Activated T-helper 1 cell treated with anti-CD3 and anti-CD28 coated beads, Interleukin-2, amount 50 U/mL, for 16 hours (primary cell): ENCODE results near the gene ABCG4.
"Not testable (repeated sequence)": the region's sequence is repeated elsewhere in the genome, so short reads cannot be mapped to it uniquely, and the experiment has no call there.

Experiments used
- DNase-seq, 2 donors: peaks; one replicate each; pipeline ENCODE4 v3.0.0-alpha.2; 2020; ENCODE audit warnings: low read depth in 1 of 2, low spot score in 1 of 2

The ABCG4 gene

GRCh38 chr11:119115484-119116234 lies 33.2 kb upstream of the ABCG4 start:
- DNase-seq: no peak

DNA sequence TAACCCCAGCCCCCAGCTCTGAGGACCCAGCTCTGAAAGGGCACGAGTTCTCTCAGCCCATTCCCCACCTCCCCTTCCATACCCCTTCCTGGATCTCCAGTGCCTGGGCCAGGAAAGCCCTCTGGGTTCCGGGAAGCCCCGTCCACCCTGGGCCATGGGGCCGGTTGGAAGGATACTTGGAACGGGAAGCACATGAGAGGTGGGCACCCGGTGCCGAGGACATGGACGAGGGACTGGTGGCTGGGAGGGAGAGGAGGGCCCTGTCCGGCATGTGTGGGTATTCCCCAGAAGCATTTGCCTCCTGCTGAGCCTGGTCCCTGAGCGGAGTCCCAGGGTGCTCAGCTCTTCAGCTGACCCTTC lies 32.6 kb upstream of the ABCG4 start:
- no peak for DNase-seq

DNA sequence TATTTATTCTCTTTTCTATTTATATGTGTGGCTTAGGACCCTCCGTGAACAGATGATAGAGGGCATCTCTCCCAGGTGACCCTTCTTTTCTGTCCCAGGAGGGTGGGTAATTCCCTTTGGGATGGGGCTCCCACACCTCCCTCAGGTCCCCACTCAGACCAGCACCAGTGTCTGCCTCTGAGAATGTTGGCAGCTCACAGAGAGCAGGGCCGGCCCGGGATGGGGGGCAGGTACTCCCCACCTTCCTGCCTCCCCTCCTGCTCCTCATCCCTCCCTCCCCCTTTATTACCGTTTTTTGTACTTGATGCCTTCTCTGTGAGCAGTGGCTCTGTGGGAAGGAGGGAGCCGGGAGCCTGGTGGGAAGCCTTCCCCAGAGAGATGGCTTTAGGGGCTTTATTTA lies 32.3 kb upstream of the ABCG4 start:
- no peak for DNase-seq

- DNase-seq: no peak
These were observed 31.7 kb upstream of the ABCG4 start for GRCh38 chr11:119117004-119117706.

DNA sequence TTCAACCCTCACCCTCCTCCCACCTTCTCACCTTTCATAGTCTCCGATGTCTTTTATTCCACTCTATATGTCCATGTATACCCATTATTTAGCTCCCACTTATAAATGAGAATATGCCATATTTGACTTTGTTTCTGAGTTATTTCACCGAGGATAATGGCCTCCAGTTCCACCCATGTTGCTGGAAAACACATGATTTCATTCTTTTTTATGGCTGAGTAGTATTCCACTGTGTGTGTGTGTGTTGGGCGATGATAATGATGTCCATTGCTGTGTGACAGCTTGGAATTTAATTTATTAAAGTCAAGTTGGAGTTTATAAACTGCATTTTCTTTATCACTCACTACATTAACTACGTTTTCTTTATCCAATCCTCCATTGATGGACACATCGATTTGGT lies 30.6 kb upstream of the ABCG4 start:
- DNase-seq: no peak

DNA sequence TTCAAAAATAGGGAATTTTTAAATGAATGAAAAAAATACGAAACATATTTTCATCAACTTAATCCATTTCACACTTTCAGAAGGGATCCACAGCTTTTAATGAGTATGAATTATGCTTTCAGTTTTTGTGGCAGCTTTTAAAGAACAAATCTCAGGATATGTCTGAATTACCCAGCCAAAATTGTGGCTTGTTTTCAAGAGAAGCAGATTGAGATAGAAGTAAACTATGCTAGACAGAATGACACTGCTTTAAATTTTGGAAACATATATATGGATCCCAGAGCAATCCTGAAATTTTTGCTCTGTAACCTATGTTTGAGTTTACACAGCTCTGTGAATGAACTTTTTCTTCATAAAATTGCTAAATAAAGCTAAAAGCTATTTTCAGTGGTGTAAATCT lies 29.9 kb upstream of the ABCG4 start:
- no peak for DNase-seq

DNA sequence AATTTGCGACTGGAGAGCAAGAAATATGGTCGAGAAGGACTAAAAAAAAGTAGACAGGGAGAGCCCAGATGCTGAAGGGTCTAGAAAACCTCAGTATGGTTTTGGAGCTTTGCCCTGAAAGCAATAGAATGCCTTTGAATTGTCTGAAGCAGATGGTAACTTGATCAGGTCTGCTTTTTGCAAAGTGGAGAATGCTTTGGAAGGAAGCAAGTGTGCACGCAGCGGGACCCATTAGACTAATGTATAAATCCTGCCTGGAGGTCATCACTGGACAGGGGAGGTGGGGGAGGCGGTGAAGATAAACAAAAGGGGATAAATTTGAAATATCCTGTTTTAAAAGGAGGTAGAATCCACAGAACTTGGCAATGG lies 28.2 kb upstream of the ABCG4 start:
- no peak for DNase-seq

DNA sequence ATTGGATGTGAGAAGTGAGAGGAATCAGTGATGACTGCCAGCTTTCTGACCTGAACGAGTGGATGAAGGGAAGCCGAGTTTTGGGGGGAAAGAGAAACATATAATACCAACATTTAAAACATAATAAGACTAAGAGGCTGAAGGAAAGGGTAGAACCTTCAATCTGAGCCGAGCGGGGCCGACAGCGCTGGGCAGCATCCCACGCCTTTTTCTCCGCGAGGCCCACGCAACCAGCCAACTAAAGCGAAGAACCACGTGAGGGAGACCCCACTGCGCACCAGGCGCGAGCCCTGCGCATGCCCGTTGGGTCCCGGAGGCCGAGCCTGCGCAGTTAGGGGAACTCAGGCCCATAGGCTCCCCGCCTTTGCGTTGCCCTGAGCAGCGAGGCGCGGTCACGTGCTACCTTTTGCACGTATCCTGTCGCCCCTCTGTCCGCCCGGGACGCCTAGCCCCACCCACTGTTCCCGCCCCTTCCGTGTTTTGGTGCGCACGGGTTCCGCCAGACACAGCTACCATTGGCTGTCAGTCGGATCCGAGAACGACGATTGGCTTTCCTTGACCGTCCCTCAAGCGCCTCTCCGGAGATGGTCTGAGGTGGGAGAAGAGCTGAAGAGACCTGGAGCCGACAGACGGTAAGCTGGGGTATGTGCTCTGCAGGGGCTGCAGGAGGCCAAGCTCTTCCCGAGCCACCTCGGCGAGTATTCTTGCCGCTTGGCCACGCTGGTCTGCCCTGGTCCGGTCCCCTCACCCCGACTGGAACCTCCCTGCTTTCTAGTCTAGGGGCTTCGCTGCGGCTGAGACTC lies 27.6 kb upstream of the ABCG4 start, which contains the start of gene HINFP:
HINFP (plus strand) TSS at position 573 of the 803 bp plus-strand sequence. CDS start 5,365 bp downstream, outside the sequence.
- peak; percentile 99 to 100 for DNase-seq

GRCh38 chr11:119121811-119122124 lies 27.1 kb upstream of the ABCG4 start:
- DNase-seq: no peak

- no peak for DNase-seq
These were observed 23.0 kb upstream of the ABCG4 start for GRCh38 chr11:119125821-119126220.

DNA sequence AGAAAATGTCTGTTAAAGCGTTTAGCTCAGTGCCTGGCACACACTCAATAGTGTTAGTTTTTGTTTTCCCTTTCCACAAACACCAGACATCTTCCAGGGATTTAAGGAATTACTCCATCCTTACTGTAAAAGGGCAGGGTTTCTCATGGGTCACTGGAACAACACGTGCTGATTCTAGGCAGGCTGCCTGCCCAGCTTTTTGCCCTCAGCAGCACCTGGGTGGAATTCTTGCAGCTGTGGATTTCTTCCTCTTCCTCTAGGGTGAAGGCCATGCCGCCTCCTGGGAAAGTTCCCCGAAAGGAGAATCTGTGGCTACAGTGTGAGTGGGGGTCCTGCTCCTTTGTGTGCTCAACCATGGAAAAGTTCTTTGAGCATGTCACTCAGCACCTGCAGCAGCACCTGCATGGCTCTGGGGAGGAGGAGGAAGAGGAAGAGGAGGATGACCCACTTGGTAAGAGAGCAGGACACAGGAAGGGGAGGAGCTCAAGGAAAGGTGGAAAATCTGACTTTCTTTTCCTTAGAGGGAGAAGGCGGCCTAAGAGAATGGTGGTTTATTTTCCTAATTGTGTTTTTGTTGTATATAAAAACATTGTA lies 22.1 kb upstream of the ABCG4 start:
- no peak for DNase-seq

DNA sequence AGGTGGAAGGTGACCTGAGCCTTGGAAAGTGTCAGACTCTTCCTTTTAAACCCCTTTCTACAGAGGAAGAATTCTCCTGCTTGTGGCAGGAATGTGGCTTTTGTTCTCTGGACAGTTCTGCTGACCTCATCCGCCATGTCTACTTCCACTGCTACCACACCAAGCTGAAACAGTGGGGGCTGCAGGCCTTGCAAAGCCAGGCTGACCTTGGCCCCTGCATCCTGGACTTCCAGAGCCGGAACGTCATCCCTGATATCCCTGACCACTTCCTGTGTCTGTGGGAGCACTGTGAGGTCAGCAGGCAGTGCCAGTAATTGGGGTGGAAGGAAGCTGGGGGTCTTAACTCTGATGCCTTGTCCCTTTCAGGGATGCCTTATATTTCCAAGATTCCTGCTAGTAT lies 18.2 kb upstream of the ABCG4 start:
- no peak for DNase-seq

- DNase-seq: no peak
These were observed 14.4 kb upstream of the ABCG4 start for GRCh38 chr11:119134389-119134978.

GRCh38 chr11:119139276-119139675 lies 9.6 kb upstream of the ABCG4 start:
- DNase-seq: not testable (repeated sequence)

DNA sequence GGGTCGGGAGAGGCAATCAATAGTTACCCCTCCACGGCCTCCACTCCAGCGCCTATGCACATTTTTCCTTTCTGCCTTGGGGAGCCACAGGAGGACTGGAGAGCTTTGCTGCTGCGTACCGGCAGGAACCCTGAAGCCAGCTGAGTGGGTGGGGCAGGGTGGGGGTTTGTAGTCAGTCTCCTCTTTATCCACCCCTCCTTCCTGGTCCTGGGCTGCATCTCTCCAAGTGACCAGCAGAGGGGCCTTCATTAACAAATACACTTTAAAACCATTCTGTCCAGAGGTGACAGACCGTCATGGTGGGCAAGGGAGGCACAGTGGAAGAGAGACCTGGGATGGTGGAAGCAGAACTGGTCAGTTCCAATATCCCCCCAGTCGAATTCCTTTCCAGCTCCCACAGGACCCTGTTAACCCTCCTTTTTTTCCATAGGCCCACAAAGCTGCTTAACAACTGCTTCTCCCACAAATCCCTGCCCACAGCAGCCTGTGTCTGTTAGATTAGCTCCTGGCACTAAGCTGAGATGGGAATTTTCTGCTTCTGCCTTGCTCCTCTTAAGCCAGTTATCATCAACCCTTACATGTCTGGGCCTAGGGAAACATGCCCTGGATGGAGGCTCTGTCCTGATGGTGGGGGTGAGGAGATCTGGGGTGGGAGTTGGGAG lies 3.9 kb upstream of the ABCG4 start:
- no peak for DNase-seq

DNA sequence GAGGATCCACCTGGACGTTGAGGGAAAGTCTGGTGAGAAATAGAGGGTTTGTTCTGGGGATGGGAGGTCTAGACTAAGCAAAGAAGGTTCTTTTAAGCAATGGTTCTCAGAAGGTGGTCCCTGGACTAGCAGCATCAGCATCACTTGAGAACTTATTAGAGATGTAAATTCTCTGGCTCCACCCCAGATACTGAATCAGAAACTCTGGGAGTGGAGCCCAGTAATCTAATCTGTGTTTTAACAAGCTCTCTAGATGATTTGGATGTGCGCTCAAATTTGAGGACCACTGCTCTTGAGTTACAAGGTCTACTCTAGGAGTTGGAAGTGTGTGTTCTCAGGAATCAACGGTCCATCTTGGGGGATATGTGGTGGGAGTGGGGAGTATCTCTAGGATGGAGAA lies 3.3 kb upstream of the ABCG4 start:
- no peak for DNase-seq

DNA sequence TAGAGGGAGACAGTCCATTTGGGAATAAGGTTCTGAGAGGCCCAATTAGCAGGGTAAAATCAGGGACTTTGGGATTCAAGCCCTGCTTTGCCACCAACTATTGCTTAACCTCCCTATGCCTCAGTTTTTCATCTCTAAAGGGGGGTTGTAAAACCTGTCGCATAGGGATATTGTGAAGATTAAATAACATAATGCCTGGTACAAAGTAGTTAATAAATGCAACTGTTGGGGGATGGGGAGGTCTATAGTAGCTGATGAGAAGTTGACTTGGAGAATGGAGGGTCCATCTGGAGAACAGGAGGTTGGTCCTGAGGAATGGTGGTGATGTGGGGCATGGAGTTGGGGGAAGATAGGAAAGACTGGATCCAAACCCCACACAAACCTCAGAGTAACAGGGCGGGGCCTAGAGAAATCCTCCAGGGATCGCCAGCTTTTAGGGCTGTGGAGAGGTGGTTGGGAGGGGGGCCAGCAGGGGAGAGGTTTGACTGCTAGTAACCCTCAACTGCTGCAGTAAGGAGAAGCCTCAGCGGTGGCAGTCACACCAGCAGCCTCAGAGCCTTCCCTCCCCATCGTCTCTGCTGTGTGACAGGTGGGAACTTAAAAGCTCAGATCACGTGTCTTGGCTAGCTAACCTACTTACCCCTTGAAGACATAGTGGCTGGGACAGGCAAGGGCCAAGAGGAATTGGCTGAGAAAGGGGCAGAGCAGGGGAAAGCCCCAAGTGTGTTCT lies 1.1 kb upstream of the ABCG4 start:
- DNase-seq: no peak

- no peak for DNase-seq
These were observed 183 bp upstream of the ABCG4 start for GRCh38 chr11:119148720-119149017.

DNA sequence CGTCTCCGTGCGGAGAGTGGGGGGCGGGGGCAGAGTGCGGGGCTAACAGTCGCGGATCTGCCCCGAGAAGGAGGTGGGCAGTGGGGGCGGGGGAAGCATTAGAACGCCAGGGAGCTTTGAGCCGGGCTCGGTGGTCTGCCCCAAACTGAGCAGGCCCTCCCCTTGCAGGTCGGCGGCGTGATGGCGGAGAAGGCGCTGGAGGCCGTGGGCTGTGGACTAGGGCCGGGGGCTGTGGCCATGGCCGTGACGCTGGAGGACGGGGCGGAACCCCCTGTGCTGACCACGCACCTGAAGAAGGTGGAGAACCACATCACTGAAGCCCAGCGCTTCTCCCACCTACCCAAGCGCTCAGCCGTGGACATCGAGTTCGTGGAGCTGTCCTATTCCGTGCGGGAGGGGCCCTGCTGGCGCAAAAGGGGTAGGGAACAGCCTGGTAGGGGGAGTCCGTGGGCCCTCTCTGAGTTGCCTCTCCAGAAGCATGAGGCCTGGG lies 979 bp downstream of the ABCG4 start:
- DNase-seq: no peak

- no peak for DNase-seq
These were observed 3.2 kb downstream of the ABCG4 start for GRCh38 chr11:119152043-119152442.
